Activated CD4-positive, alpha-beta T cell treated with anti-CD3 and anti-CD28 coated beads, Interleukin-2, amount 50 U/mL, for 4 hours (primary cell): Measurements from ENCODE around the gene RHOC.

Experiments used
- DNase-seq, 2 experiments: peaks; one replicate each; pipeline ENCODE4 v3.0.0-alpha.2; 2020

Gene RHOC

DNA sequence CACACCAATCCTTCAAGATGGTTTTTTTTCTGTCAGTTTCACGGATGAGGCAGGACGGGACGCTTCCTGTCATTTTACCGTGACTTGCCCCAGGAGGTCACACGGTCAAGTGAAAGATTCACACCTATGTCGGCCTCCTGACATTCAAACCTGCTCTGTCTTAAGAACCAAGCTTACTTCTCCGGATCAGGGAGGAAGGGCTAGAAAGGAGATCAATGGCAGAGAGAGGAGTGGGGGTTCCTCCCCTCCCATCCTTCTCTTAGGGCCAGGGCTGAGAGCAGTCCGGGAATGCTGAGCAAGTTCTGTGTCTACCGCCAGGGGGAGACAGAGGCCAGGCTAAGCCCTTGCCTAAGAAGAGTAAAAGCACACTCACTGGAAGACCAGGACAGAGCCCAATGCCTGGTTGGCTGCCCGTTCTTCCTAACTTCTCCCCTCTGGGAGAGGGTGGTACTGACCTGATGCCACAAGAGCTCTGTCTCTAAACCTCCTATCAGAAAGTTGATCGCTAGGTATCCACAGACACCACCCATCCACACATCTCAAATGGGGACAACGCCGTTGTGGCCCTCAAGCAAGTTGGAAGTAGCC lies 9.3 kb upstream of the RHOC start:
- peak; percentile 75 to 76 for DNase-seq

DNA sequence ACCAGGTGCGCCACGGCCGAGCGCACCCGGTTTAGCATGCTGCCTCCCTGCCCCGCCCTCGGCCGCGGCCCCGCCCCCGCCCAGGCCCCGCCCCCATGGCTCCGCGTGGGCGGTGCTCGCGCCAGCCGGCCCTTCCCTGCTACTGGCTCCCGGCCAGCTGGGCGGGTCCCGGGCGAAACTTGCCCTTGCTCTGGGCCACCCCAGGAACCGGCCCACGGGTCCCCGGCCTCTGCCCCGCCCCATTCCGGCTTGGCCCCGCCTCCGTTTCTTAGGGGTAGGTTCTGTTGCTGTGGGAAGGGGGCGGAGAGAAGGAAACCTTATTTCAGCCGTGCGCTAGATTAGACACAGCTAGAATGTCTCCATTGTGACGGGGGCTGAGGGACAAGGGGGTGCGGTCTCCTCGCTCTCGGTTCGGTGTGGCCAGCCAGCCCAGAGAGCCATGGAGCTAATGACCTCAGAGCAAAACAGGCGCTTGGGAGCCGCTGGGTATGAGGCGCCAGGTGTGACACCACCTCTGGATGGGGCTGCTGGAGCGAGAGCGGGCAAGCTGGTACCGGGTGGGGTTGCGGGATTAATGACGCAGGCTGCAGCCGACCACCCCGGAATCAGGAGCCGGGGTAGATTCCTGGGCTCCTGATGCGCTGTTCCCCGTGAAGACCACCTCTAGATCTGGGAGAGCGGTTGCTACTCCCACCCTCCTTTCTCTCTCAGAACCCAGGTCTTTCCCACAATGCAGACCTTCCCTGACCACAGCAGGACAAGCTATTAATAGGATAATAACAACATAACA lies 8.5 kb upstream of the RHOC start, which contains the start of gene PPM1J:
Gene PPM1J, minus strand, starts transcription at position 69 of the 790 bp plus-strand sequence. Its CDS starts 31 bp downstream, at position 38.
- peak; percentile 97 to 98 for DNase-seq

- DNase-seq: no peak
Measured at GRCh38 chr1:112714313-112715263, 7.7 kb upstream of the RHOC start.

DNA sequence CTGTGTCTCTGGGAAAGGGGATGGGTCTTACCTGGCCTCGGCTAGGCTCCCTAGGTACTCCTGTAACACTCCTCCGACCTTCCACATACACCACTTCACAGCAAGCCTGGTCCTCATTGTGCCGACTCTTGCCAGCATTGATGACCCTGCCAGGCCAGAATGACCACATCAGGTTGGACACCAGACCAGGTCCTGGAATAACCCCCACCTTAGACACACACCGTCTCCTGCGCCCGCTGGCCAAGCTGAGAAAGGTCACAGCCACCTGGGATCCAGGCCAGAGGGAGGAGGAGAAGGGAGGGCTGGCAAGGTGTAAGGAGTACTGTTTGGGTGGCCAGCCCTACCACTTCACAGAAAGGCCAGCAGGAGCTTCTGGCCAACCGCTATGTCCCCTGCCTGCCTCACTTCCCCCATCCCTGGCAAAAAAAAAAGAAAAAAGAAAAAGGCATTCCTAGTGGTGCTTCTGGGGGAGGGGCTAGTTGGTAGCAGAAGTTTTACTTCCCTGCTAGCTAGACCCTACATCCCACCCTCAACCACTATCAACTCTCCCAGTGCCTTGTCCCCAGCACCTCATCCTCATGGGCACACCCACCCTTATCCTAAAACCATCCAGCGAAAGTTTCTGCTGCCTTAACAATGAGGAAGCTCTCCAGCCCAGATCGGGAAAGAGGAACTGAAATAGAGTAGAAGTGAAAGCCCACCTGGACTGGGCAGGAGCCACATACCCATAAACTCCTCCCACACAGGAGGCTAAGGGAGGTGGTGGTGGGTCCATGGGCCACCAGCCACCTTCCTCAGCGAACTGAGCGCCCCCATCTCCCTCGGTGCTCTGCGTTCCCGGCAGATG lies 6.8 kb upstream of the RHOC start:
- no peak for DNase-seq

DNA sequence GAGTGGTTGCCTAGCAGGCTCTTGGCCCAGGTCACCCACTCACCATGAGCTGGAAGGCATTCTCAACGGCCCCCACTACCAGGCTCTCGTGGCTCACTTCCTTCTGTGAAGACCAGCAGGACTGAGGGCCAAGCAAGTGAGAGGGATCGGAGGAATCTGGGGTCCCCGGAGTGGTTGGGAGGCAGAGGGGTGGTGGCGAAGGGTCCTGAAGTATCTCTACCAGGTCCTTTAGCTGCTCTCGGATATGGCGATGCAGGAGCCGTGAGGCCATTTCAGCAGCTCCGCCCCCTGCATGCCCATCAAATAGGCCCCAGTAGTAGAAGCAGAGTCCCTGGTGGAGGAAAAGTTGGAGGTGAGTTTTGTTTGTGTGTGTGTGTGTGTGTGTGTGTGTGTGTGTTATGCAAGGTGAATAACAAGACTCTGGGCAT lies 5.8 kb upstream of the RHOC start:
- no peak for DNase-seq

DNA sequence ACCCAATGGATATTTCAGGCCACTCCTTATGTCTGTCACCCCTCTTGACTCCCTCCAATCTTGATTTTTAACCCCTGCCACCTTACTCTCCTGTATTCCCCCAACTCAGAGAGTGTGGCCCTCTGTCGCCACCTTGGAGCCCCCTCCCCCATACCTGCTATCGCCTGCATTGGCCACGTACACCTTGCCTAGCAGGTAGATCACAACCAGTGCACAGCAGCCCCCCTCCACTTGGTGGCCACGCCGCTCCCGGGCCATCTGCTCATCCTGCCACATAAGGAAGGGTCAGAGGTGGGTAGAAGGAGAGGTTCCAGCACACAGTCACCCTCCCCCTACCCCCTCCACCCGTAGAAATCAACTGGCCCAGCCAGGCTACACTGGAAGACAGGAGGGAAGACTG lies 5.3 kb upstream of the RHOC start:
- no peak for DNase-seq

GRCh38 chr1:112711670-112712069 lies 4.7 kb upstream of the RHOC start:
- DNase-seq: no peak

DNA sequence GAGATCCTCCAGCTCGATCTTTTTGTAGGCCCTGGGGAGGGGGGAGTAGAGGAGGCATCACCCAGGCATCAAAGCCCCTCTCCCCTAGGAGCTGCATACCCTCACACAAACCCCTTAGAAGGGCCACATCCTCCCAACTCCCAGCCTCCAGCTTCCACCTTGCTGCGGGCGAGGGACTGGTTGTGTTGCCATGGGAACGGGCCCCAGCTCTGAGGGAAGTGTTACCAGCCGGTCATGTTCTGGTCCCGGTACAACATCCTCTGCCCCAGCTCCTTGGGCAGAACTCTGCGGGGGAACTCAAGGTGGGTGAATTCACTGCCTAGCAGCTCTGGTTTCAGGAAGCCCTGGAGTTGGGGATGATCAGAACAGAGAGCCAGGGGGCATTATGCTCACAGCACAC lies 4.1 kb upstream of the RHOC start:
- no peak for DNase-seq

- DNase-seq: no peak
Measured at GRCh38 chr1:112710586-112710985, 3.7 kb upstream of the RHOC start.

DNA sequence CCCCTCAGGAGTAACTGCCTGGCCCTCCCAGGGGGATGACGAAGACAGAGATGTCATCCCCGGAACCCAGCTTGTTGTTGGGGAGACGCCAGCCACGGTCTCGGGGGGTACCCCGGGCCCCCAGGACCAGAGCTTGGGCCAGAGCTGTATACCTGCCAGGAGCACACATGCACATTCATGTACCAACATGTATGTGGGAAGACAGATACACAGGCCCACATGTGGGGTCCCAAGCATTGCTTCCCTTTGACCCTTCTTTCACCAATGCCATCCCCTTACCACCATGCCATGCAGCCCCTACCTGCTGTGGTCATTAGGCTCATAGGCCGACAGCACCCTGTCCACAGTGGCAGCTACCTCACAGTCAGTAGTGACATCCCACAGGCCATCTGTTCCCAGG lies 3.2 kb upstream of the RHOC start:
- no peak for DNase-seq

DNA sequence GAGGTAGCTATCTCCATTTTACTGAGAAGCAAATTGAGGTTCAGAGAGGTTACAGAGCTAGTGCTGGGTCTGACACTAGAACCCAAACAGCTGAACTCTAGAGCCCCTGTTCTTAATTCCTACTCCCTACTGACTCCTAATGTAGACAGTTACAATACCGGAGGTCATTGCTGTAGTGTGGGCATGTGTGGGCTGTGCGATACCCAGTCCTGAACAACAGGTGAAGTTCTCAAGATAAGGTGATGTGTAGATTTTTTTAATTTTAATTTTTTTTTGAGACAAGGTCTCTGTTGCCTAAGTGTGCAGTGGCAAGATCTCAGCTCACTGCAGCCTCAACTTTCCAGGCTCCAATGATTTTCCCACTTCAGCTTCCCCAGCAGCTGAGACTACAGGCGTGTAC lies 1.6 kb upstream of the RHOC start:
- DNase-seq: no peak

GRCh38 chr1:112708002-112708448 lies 1.1 kb upstream of the RHOC start:
- no peak for DNase-seq

DNA sequence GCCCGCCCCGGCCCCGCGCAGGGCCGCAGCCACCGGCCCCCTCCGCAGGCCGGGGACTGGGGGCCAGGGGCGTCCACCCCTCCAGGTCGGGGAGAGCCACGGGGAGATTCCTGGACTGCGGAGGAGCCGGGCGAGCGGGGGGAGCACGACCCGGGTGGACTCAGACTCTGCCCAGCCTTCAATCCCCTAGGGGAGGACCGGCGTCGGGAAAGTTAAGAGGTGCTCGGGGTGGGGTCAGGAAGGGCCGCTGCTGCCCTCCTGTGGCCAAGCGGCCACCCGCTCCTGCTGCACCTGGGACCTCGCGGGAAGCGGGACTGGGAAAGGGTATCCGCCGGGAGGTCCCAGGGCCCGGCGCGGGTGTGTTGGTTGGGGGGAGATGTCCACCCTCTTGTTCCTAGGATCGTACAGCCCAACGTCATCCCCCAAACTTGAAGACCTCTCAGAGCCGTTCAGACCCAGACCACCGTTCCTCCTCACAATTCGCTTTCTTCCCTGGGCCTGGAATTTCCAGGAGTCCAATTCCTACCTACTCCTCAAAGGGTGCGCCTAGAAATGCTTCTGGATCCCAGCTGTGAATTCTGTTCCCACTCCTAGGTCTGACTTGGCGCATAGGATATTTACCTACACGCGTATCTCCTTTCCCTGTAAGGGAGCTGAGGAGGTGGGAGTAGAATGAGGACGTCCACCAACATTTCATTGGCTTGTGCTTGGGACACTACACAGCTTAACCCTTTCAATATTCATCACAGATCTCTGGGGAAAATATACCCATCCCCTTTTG lies 484 bp upstream of the RHOC start:
- peak; percentile 36 to 54 for DNase-seq

- DNase-seq: no peak
Measured at GRCh38 chr1:112704934-112705627, 1.8 kb downstream of the RHOC start.

DNA sequence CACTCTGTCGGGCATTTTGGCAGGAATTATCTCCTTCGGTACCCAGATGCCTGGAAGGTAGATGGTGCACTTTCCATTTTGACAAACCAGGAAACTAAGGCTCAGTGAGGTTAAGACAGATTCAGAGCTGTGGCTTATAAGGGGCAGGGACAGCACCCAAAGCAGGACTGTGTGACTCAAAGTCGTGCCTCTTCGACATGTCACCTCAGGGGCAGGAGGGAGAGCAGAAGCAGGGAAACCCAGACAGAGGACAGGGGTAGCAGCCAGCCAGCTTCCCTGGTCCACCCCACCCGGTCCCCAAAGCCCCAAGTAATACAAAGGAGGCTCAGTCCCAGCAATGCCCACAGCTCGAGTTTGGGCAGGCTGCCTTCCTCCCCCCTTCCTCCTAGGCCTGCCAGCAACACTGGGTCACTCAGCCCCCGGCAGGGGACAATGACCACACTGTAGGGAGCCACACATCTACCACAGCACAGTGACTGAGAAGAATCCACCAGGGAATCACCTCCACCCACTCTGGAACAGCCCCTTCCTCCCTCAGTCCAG lies 2.5 kb downstream of the RHOC start:
- no peak for DNase-seq

- no peak for DNase-seq
Measured at GRCh38 chr1:112703706-112704105, 3.2 kb downstream of the RHOC start.

GRCh38 chr1:112702420-112703261 lies 4.3 kb downstream of the RHOC start:
- DNase-seq: no peak

DNA sequence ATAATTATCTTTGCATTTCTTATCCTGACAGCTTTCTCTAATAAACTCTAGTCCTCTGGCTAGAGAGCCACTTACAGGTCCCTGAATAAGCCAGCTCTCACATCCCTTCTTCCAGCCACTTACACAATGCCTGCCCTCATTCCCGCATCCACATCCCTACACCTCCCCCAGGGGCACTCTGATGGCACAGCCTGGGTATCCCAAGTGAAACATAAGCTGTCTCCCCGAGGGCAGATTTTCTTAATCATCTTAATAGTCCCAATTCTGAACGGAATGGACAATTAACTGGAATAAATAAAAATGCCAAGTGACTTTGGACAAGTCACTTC lies 4.9 kb downstream of the RHOC start:
- DNase-seq: no peak

DNA sequence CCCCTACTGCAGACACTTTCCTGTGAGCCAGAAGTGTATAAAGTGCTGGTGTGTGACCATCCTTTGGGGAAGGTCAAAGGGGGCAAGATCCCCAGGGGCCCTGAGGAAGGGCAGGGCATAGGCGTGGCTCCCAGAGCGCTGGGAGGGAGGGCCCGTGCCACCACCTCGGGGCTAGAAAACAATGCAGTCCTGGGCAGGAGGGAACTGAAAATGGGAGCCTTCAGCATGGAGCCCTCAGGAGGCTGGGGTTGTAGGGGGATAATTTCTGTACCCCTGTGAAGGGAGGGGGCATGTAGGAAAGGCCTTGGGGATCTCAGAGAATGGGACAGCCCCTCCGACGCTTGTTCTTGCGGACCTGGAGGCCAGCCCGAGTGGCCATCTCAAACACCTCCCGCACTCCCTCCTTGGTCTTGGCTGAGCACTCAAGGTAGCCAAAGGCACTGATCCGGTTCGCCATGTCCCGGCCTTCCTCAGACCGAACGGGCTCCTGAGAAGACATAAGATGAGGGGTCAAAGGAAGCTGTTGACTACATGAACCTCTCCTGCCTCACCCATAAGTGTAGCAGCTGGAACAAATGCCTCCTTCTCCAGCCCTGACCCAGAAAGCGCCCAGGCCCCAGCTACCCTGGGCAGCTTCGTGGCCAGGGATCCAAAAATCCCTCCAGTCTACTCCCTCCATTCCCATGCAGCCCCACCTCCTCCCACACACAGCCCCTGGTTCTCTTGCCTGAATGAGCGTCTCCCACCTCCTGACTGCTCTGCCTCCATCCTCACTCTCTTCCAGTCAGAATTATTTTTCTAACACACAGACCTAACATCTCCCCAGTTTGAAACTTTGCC lies 5.5 kb downstream of the RHOC start:
- DNase-seq: no peak
